Neuron (in vitro differentiated cells): ENCODE results near the gene CELF6.

ENCODE experiments used
- H2AFZ ChIP-seq: one replicate; pipeline ENCODE4 v1.6.1; 2013; ENCODE audit warnings: low read depth, mild to moderate bottlenecking, inconsistent platforms, low read length, moderate library complexity
- H3K27me3 ChIP-seq: one replicate; pipeline ENCODE4 v1.6.1; 2013; ENCODE audit warnings: low read length; ENCODE audit not compliant: insufficient read depth
- H3K36me3 ChIP-seq: one replicate; pipeline ENCODE4 v1.6.1; 2013; ENCODE audit warnings: low read length; ENCODE audit not compliant: insufficient read depth
- H3K4me1 ChIP-seq: one replicate; pipeline ENCODE4 v1.6.1; 2013; ENCODE audit warnings: low read length; ENCODE audit not compliant: insufficient read depth
- H3K4me3 ChIP-seq: 2 replicates; pipeline ENCODE4 v1.5.1; 2013; ENCODE audit warnings: mild to moderate bottlenecking, low read length, moderate library complexity
- H3K9me3 ChIP-seq: one replicate; pipeline ENCODE4 v1.6.1; 2013; ENCODE audit warnings: low read length

CELF6 gene

DNA sequence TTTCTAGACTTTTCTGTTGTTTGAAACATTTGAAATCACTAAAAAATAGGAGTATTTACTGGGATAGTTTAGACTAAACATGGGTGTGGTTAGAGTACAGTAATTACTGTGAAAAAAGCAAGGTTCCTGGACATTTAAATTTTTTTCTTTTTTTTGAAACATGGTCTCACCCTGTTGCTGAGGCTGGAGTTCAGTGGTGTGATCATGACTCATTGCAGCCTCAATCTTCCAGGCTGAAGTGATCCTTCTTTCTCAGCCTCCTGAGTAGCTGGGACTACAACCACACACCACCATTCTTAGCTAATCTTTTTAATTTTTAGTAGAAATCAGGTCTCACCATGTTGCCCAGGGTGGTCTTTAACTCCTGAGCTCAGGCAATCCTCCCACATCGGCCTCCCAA is 20.4 kb upstream of the CELF6 start:
- Histone ChIP-seq H3K4me1 (no peaks in the 10 kb centered on the region), H3K4me3 (no peak overlapping the region), H3K36me3 (peaks cover 22% of the 10 kb centered on the region), H2AFZ (no peak overlapping the region), H3K27me3 (no peaks in the 10 kb centered on the region), H3K9me3 (no peaks in the 10 kb centered on the region)

DNA sequence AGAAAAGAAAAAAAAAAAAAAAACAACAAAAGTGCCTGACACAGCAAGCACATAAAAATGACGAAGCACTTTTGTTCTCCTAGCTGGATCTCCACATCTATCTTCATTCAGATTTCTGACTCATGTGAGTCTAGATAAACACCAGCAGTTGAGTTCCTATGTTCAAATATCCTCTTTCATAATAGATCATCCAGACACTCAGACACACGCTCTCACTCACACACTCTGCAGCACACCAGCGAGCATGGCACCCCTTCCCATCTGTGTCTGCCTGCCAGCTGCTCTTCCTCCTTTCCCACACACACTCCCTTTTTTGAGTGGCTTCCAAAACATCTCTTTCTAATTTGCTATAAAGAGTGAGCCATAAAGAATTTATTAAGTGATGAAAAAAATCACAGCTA is 19.8 kb upstream of the CELF6 start:
- Histone ChIP-seq H3K4me1 (no peaks in the 10 kb centered on the region), H2AFZ (no peak overlapping the region), H3K27me3 (no peaks in the 10 kb centered on the region), H3K4me3 (no peak overlapping the region), H3K36me3 (peaks cover 19% of the 10 kb centered on the region), H3K9me3 (no peaks in the 10 kb centered on the region)

DNA sequence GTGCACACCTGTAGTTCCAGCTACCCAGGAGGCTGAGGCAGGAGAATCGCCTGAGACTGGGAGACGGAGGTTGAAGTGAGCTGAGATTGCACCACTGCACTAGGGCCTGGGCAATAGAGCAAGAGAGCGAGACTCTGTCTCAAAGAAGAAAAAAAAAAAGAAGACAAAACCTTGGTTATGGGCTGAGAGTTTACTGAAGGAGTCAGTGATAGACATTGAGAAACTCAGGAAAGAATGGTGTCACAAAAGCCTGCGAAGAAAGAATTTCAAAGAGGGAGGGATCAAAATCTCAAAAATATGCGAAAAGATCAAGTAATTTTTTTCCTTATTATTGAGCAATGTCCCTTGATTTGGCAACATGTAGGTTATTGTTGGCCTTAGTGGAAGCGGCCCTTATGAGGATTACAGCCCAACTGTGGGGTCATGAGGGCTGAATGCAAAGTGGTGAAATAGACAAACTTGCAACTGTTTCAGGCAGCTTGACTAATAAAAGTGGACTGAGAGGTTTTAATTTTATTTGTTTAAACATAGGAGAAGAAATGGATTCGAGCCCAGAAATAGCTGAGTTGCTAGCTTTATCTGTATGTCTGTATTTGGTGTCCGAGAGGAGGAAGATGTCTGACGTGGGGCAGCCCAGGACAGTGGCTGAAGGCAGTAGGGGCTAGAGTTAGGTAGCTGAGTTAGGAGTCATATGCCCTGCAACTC is 18.8 kb upstream of the CELF6 start:
- Histone ChIP-seq H2AFZ (no peak overlapping the region), H3K4me3 (no peak overlapping the region), H3K27me3 (no peaks in the 10 kb centered on the region), H3K9me3 (no peaks in the 10 kb centered on the region), H3K36me3 (peaks cover 11% of the 10 kb centered on the region), H3K4me1 (no peaks in the 10 kb centered on the region)

DNA sequence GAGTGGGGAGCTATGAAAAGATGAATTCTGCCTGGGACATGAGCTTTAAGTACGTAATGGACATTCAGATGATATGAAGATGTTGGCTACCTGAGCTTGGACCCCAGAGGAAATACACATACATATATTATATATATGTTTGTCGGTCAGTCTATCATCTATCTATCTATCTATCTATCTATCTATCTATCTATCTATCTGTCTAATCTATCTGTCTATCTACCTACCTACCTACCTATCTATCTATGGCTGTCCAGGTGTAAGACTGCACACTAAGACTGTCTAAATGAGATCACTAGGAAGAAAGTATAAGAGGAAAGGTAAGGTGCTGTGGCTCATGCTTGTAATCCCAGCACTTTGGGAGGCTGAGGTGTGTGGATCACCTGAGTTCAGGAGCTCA is 18.2 kb upstream of the CELF6 start:
- no peaks in the 10 kb centered on the region for H3K4me1 ChIP-seq
- H3K9me3 ChIP-seq: no peaks in the 10 kb centered on the region
- H2AFZ ChIP-seq: no peak overlapping the region
- peaks cover 8% of the 10 kb centered on the region for H3K36me3 ChIP-seq
- no peaks in the 10 kb centered on the region for H3K27me3 ChIP-seq
- H3K4me3 ChIP-seq: no peak overlapping the region

DNA sequence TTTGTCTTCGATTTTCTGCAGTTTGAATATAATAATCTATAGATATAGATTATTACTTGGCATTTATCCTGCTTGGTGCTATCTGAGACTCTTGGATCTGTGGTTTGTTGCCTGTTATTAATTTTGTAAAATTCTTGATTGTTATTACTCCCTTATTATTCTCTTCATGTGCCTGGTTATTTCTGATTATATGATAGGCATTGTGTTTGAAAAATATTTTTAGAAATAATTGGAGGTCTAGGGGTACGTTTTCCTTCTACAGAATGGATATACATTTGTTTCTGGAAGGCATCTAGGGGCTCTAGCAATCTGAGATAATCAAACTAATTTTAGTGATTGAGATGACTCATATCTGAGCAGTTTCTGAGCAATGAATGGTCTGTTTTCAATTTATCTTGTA is 14.9 kb upstream of the CELF6 start:
- no peaks in the 10 kb centered on the region for H3K27me3 ChIP-seq
- no peaks in the 10 kb centered on the region for H3K4me1 ChIP-seq
- no peak overlapping the region for H2AFZ ChIP-seq
- peaks cover 3% of the 10 kb centered on the region for H3K36me3 ChIP-seq
- H3K4me3 ChIP-seq: no peak overlapping the region
- no peaks in the 10 kb centered on the region for H3K9me3 ChIP-seq

DNA sequence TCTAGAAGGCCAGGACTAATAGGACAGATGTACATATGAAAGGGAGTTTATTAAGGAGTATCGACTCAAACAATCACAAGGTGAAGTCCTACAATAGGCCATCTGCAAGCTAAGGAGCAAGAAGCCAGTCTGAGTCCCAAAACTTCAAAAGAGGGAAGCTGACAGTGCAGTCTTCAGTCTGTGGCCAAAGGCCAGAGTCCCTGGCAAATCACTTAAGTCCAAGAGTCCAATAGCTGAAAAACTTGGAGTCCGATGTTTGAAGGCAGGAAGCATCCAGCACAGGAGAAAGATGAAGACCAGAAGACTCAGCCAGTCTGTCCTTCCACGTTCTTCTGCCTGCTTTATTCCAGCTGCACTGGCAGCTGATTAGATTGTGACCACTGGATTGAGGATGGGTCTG is 11.1 kb upstream of the CELF6 start:
- no peaks in the 10 kb centered on the region for H3K27me3 ChIP-seq
- no peaks in the 10 kb centered on the region for H3K9me3 ChIP-seq
- no peak overlapping the region for H3K4me3 ChIP-seq
- H3K4me1 ChIP-seq: peaks cover 3% of the 10 kb centered on the region
- H3K36me3 ChIP-seq: no peaks in the 10 kb centered on the region
- no peak overlapping the region for H2AFZ ChIP-seq

DNA sequence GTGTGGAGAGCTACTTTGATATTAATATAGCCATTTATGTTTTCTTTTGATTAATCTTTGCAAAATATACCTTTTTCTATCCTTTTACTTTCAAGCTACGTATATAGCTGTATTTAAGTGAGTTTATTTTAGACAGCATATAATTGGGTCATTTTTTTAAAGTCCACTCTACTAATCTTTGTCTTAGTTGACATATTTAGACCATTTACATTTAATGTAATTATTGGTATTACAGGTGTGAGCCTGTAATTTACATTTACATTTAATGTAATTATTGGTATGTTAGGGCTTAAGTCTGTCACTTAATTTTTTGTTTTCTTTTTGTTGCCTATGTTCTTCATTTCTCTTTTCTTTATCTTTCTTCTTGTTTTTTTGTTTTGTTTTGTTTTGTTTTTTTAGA is 3.8 kb upstream of the CELF6 start:
- peaks cover 10% of the 10 kb centered on the region for H3K4me1 ChIP-seq
- H2AFZ ChIP-seq: no peak overlapping the region
- H3K4me3 ChIP-seq: no peak overlapping the region
- no peaks in the 10 kb centered on the region for H3K36me3 ChIP-seq
- no peaks in the 10 kb centered on the region for H3K27me3 ChIP-seq
- peaks cover 2% of the 10 kb centered on the region for H3K9me3 ChIP-seq

DNA sequence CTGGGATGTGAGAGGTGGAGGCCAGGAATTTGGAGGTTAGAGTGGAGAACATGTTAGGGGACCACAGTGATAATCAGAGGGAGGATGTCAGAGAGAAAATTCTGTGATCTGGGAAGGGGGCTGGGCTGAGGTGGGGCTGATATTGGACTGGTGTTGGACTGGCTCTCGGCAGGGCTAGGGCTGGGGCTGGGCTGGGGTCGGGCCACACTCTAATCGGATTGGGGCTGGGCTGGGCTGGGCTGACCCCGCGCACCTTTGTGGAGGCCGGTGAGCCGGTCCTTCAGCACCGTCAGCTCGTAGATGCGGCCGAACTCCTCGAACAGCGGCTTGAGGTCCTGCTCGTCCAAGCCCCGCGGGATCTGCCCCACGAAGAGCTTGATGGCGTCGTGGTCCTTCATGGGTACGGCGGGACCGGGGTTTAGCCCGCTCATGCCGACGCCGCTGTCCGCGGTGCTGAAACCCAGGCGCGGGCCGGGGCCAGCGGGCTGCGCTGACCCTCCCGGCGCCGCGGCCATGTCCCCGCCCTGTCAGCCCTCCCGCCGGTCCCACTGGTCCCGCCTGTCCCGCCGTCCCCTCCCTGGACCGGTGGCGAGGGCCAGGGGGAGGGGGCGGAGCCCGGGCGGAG is 485 bp downstream of the CELF6 start:
- peaks cover 7% of the 10 kb centered on the region for H3K4me1 ChIP-seq
- H3K36me3 ChIP-seq: no peaks in the 10 kb centered on the region
- H3K4me3 ChIP-seq: peak overlapping the region; percentile 43
- peaks cover 2% of the 10 kb centered on the region for H3K9me3 ChIP-seq
- no peak overlapping the region for H2AFZ ChIP-seq
- H3K27me3 ChIP-seq: no peaks in the 10 kb centered on the region

DNA sequence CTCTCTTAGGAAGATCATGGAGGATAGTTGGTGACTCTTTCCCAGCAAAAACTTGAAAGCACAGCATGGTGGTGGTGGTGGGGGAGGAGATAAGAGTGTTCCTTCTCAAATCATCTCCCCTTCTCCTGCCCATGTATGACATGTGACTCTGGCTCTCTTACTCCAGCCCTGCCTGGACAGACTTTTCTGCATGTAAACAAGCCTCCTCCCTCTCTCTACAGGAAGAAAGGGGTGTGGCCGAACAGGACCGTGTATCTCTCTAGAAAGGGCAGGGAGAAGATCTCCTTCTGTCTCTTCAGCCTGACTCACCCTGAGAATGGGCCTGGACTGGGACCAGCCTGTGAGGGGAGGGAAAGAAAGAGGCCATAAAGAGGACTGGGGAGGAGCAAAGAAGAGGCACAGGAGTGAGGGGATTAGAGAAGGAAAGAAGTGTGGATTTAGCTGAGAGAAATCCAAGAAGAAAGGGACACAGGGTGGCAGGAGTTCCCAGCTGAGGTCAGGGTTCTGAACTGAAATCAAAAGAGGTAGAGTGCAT is 1.5 kb downstream of the CELF6 start:
- Histone ChIP-seq H3K36me3 (no peaks in the 10 kb centered on the region), H2AFZ (no peak overlapping the region), H3K4me3 (no peak overlapping the region), H3K27me3 (no peaks in the 10 kb centered on the region), H3K9me3 (peaks cover 2% of the 10 kb centered on the region), H3K4me1 (peaks cover 7% of the 10 kb centered on the region)

DNA sequence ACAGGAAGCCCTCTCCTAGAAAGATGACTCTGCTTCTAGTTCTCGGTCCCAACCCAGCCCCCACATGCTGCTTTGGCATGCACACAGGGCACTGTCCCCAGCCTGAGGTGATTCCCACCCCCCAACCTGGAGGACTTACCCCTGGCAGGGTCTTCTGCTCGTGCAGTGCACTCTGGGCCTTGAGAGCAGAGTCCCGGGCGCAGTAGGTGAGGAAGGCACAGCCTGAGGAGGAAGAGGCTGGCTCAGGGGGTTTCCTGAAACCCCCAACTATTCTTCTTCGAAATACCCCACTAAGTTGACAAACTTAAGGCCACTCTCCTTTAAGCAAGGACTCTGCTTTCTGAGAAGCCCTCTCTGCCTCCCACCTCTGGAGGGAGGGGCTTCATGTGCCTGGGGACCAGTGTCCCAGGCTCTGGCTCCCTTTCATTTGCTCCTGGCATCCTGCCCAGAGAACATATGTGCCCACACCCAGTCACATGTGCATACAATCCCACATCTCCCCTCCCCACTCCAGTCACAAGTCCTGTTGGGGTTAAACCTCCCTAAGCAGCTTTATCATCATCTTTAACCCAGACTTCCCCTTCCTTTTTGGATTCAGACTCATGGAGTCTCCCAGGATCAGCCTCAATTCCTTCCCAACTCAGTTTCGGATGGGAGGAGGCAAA is 4.1 kb downstream of the CELF6 start:
- Histone ChIP-seq H3K4me3 (no peak overlapping the region), H3K9me3 (no peaks in the 10 kb centered on the region), H3K27me3 (no peaks in the 10 kb centered on the region)

DNA sequence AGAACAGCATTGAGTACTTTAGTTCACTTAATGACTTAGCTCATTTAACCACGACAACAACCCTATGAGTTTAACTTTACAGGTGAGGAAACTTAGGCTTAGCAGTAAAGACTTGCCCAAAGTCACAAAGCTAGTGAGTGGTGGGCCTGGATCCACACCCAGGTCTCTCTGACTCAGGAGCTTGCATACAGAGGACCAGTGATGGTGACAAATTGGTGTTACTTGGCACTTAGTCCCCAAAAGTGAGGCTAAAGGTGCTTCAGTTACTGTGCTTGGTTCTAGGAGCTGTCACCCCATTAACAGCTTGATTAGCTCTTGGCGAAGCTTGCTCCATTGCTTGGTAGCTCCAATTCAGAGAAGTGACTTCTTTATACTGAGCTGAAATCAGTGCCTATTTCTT is 6.1 kb downstream of the CELF6 start:
- Histone ChIP-seq H3K4me3 (no peak overlapping the region), H3K36me3 (no peaks in the 10 kb centered on the region), H3K27me3 (no peaks in the 10 kb centered on the region), H3K9me3 (no peaks in the 10 kb centered on the region), H2AFZ (no peak overlapping the region), H3K4me1 (no peaks in the 10 kb centered on the region)

More for the DNA sequence above, 4.1 kb downstream of the CELF6 start:
- Histone ChIP-seq H3K36me3 (no peaks in the 10 kb centered on the region), H3K4me1 (peaks cover 6% of the 10 kb centered on the region), H2AFZ (no peak overlapping the region)

DNA sequence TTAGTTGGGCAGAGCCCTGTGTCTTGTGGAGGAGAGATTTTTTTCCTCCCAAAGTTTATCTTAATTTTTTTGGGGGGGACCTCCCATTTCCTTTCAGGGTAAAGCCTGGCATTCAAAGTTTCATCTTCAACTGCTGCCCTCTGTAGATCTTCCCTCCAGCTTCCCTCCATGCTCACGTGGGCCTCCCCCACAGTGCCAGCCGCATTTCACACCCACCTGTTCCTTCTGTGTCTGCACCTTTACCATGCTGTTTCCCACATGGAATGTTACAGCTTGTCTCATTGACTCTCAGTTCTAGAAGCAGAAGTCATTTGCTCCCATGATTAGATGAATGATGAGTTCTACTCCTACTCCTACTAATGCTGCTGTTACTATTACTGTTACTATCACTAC is 6.5 kb downstream of the CELF6 start:
- H3K4me1 ChIP-seq: no peaks in the 10 kb centered on the region
- H3K36me3 ChIP-seq: no peaks in the 10 kb centered on the region
- H3K27me3 ChIP-seq: no peaks in the 10 kb centered on the region
- H3K9me3 ChIP-seq: no peaks in the 10 kb centered on the region
- no peak overlapping the region for H2AFZ ChIP-seq
- no peak overlapping the region for H3K4me3 ChIP-seq

DNA sequence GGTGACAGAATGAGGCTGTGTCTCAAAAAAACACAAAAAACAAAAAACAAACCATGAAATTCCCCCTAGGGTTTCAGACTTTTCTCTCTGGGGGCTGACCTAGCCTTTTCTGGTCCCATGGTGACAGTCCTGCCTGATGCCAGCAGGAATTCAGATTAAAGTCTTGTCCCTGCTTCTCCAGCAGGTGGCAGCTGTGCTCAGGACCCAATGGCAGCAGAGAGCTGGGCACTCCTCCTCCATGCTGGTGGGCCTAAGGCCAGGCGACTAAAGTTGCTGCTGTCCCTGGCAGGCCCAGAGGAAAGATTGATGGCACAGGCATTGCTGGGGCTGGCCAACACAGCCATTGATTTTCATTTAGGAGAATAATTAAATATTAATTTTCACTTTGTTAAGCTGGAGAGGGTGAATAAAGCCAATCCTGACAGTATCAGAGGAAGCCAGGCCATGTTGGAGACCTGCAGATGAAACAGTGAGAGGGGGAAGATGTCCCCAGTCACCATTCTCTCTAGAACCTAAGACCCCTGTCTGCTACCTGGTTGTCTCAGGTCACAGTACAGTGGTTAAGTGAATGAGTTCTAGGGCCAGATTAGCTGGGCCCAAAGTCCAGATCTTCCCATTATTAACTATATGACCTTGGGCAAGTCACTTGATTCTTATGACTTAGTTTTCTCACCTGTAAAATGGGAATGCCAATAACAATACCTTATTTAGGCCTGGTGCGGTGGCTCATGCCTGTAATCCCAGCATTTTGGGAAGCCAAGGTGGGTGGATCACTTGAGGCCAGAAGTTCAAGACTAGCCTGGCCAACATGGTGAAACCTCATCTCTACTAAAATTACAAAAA is 7.1 kb downstream of the CELF6 start:
- Histone ChIP-seq H3K36me3 (no peaks in the 10 kb centered on the region), H2AFZ (no peak overlapping the region), H3K4me3 (no peak overlapping the region), H3K27me3 (no peaks in the 10 kb centered on the region), H3K4me1 (no peaks in the 10 kb centered on the region), H3K9me3 (no peaks in the 10 kb centered on the region)
